C4-2B (cell line): ENCODE results near the gene PRRT1.

Experiments used
- H3K27ac ChIP-seq: fragments of 450-650 bp; 2 replicates; pipeline ENCODE4 v1.5.1; 2017
- CTCF ChIP-seq: fragments of 450-650 bp; conservative IDR thresholded peaks from 2 replicates; pipeline ENCODE4 v1.5.1; 2017; ENCODE audit warnings: mild to moderate bottlenecking
- ZFX ChIP-seq: fragments of 450-650 bp; IDR thresholded peaks from 2 replicates; pipeline ENCODE4 v1.6.1; 2017

PRRT1 gene

DNA sequence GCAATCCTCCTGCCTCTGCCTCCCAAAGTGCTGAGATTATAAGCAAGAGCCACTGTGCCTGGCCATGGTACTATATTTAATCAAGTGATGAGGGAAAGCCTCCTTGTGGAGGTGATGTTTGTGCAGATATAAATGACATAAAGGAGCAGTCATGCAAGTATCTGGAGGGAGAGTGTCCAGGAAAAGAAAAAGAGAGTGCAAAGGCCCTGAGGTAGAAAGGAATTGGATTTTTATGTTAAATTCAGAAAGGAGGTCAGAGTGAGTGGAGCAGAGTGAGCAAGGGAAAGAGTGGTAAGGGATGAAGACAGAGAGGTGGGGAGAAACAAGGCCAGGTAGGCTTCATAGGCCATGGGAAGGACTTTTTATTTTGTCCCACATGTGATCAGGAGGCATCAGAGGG is 14.3 kb downstream of the PRRT1 start:
- no peak overlapping the region for H3K27ac ChIP-seq
- no peak for TF ChIP-seq CTCF
- no peak for TF ChIP-seq ZFX

DNA sequence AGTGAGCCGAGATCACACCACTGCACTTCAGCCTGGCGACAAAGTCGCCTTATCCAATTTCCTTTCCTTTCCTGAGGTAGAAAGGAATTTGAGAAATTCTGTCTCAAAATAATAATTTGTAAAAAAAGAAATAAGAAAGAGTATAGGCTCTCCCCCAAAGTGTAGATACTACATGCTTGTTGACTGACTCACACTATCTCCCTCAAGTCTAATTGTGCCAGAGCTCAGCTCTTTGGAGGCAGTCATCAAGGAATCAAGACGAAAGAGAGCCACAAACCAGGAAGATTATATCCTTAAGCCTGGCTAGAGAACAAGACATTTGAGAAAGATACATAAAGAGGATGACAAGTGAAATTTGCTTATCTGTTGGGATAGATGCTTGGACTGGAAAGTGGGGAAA is 18.0 kb downstream of the PRRT1 start:
- H3K27ac ChIP-seq: no peak overlapping the region

GRCh38 chr6:32132110-32132509 is 19.6 kb downstream of the PRRT1 start:
- no peak for TF ChIP-seq ZFX
- H3K27ac ChIP-seq: no peak overlapping the region

More for the DNA sequence above, 18.0 kb downstream of the PRRT1 start:
- TF ChIP-seq CTCF (no peak), ZFX (no peak)

GRCh38 chr6:32131439-32131948 is 20.2 kb downstream of the PRRT1 start:
- TF ChIP-seq ZFX: no peak
- H3K27ac ChIP-seq: no peak overlapping the region

DNA sequence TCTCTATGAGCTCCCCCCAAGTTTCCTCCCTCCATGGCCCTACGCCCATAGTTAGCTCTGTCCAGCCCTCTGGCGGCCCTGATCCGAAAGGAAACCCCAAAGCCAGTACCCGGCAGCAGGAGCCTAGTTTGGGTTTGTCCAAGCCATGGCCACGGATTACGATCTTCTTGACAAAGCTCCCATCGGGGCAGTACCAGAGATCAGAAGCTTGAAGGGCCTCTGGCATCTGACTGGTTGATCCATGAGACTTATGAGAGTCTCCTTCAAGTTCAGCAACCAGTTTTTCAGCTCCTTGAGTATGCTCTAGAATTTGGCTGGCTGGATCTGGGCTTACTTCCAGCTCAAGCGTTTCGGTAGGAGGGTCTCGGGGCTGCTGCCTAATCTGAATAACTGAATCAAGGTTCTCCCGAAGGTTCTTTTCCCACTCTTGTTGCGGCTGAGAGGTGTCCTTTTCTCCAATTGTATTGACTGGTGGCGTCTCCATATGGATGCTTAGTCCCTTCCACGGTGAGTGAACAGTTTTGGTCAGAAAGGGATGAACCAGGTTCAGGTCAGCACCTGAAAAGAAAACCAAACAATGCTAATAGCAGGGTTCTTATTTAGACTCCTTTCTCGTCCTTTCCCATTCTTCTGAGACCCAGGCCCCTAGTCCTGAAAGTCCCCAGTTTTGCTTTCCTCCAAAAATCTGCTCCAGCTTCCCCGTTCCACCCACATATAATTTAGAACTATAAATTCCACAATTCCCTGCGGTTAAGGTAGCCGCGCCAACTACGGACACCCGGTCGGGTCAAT is 22.2 kb downstream of the PRRT1 start:
- TF ChIP-seq ZFX (no peak), CTCF (no peak)
- peak overlapping the region; percentile 93 for H3K27ac ChIP-seq

DNA sequence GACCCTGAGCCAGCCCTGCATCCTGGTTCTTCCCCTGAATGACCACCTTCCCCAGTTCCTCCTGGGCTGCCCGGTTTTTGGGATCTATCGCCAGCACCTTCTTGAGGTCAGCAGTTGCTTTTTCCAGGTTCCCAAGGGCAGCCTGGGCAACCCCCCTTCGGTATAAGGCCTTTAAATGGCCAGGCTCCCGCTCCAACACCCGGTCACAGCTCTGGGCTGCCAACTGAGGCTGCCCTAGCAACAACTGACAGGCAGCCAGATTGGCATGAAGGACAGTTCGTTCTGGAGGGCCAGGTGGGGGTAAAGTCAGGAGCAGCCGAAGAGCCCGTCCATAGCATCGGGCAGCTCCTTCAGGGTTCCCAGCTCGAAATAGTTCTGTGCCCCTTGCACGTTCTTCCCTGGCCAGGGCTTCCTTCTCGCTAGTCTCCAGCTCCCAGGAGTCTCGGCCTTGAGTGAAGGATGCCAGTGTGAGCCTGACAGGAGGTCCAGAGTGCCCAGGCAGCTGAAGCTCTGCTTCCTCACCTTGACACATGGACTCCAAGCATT is 22.9 kb downstream of the PRRT1 start:
- TF ChIP-seq CTCF (no peak), ZFX (no peak)
- H3K27ac ChIP-seq: peak overlapping the region; percentile 93

DNA sequence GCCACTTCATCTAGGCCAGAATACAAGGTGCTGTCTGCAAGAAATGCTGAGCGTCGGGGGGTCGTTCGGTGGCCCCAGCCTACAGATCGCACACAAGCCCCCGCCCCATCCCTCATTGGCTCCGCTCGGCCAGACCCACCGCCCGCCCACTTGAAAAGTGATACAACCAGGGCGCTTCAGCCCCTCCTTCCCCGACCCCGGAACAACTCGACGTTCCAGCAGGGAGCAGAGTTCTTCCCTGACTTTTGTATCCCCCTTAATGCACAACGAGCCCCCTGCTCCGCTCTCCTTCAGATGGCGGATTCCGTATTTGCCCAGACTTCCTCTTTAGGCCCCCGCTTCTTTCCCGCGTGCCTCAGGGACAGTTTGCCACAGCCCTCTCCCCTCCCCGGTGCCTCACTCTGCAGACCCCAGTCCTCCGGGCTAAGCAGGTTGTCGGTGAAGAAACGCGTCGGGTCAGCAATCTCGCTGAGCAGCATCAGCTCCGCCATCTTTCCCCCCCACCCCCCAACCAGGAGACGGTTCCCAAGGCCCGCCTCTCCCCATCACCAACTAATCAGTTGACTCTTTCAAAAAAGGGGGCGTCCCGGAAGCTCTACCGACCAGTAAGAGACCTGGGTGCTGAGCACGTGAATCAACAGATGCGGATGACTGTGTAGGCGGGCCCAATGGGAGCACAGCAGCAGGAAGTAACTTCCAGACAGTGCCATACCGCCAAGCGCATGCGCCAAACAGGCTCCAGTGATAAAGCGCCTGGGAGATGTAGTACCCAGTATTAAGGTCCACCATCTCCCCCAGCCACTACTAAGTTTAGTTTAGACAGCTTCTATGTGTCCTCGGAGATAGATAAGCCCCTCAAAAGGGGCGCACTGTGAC is 23.8 kb downstream of the PRRT1 start, which contains the start of gene ATF6B:
Gene ATF6B, minus strand, starts transcription at position 530 of the 876 bp plus-strand sequence. Its CDS starts 39 bp downstream, at position 491.
- H3K27ac ChIP-seq: peak within 1 kb of the TSS; percentile 93
- no peak for TF ChIP-seq ZFX
- no peak for TF ChIP-seq CTCF

GRCh38 chr6:32127409-32127716 is 24.4 kb downstream of the PRRT1 start:
- H3K27ac ChIP-seq: peak overlapping the region; percentile 93
- TF ChIP-seq CTCF (no peak), ZFX (no peak)
